ENCODE data around the gene RPS16.

Gene RPS16

GRCh38 chr19:39422020-39422419 is 13.7 kb downstream of the RPS16 start:
- DNase-seq (ENCODE audit: low read depth, low spot score): no peak

GRCh38 chr19:39420769-39421168 is 15.0 kb downstream of the RPS16 start:
- no peak for DNase-seq (ENCODE audit: low read depth, low spot score)

- no peak for DNase-seq (ENCODE audit: low read depth, low spot score)
Observed at GRCh38 chr19:39419003-39419402, 16.7 kb downstream of the RPS16 start.

GRCh38 chr19:39417463-39418181 is 18.1 kb downstream of the RPS16 start:
- no peak for DNase-seq (ENCODE audit: low read depth, low spot score)

- no peak for DNase-seq (ENCODE audit: low read depth, low spot score)
Observed at GRCh38 chr19:39416152-39417120, 19.3 kb downstream of the RPS16 start.

GRCh38 chr19:39415111-39416046 is 20.4 kb downstream of the RPS16 start:
- DNase-seq (ENCODE audit: low read depth, low spot score): no peak

- DNase-seq (ENCODE audit: low read depth, low spot score): no peak
Observed at GRCh38 chr19:39413911-39414608, 21.7 kb downstream of the RPS16 start.

GRCh38 chr19:39413272-39413910 is 22.4 kb downstream of the RPS16 start:
- DNase-seq (ENCODE audit: low read depth, low spot score): no peak

GRCh38 chr19:39412867-39413271 is 22.9 kb downstream of the RPS16 start:
- no peak for DNase-seq (ENCODE audit: low read depth, low spot score)

- peak; percentile 93 for DNase-seq (ENCODE audit: low read depth, low spot score)
Observed at GRCh38 chr19:39412100-39412866, 23.5 kb downstream of the RPS16 start, which contains the start of gene PLEKHG2. Gene PLEKHG2, plus strand, starts transcription at chr19:39412669. Its CDS starts 1,418 bp downstream, at chr19:39414087.

- peak; percentile 90 for DNase-seq (ENCODE audit: low read depth, low spot score)
Observed at GRCh38 chr19:39411832-39412099, 24.0 kb downstream of the RPS16 start.

- no peak for DNase-seq (ENCODE audit: low read depth, low spot score)
Observed at GRCh38 chr19:39411081-39411831, 24.5 kb downstream of the RPS16 start.

GRCh38 chr19:39410831-39411080 is 25.0 kb downstream of the RPS16 start:
- DNase-seq (ENCODE audit: low read depth, low spot score): no peak

GRCh38 chr19:39410017-39410830 is 25.5 kb downstream of the RPS16 start:
- no peak for DNase-seq (ENCODE audit: low read depth, low spot score)

GRCh38 chr19:39409208-39410016 is 26.3 kb downstream of the RPS16 start:
- DNase-seq (ENCODE audit: low read depth, low spot score): peak; percentile 47

GRCh38 chr19:39408392-39409207 is 27.1 kb downstream of the RPS16 start:
- DNase-seq (ENCODE audit: low read depth, low spot score): no peak
